ENCODE measurements around the gene BABAM2.

Gene BABAM2

DNA sequence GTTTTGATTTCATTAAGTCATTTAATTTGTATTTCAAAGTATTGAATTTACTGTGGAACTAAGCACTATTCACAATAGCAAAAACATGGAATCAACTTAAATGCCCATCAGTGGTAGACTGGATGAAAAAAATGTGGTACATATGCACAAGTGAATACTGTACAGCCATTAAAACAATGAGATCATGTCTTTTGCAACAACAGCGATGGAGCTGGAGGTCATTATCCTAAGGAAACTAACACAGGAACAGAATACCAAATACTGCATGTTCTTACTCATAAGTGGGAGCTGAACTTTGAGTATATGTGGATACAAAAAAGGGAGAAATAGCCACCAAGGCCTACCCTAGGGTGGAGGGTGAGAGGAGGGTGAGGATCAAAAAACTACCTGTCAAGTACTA, 164.4 kb downstream of the BABAM2 start:
- Histone ChIP-seq H3K9ac (ENCODE audit: low read length) (no peak overlapping the region), H3K4me3 (ENCODE audit: low read length) (no peak overlapping the region), H3K27ac (ENCODE audit: low read depth, low read length) (no peak overlapping the region)

DNA sequence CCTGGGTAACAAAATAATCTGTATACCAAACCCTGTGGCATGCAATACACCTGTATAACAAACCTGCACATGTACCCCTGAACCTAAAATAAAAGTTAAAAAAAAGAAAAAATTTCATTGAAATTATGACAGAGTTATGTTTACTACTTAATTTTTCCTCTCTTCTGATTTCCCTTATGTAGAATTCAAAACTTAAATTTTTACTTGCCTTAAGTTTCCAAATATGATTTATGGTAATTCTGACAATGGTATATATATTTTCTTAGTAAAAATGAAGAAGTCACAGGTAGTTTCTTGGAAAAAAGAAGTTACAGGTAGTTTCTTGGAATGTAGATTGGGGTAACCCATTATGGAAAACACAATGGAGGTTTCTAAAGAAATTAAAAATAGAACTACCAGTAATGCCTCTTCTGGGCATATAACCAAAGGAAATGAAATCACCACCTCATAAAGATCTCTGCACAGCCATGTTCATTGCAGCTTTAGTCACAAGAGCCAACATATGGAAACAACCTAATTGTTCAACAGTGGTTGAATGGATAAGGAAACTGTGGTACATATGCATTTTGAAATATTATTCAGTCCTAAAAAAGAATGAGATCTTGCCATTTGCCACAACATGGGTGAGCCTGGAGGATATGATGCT, 164.9 kb downstream of the BABAM2 start:
- H3K27ac ChIP-seq (ENCODE audit: low read depth, low read length): no peak overlapping the region
- no peaks in the 10 kb centered on the region for H3K36me3 ChIP-seq (ENCODE audit: control insufficient read depth, insufficient read depth, low read length)
- no peak overlapping the region for H3K4me3 ChIP-seq (ENCODE audit: low read length)
- H3K27me3 ChIP-seq (ENCODE audit: control insufficient read depth, insufficient read depth, low read length): no peaks in the 10 kb centered on the region
- peaks cover 3% of the 10 kb centered on the region for H3K4me1 ChIP-seq (ENCODE audit: control insufficient read depth, insufficient read depth, low read length)
- H3K9ac ChIP-seq (ENCODE audit: low read length): no peak overlapping the region

More for the DNA sequence above, 164.4 kb downstream of the BABAM2 start:
- H3K27me3 ChIP-seq (ENCODE audit: control insufficient read depth, insufficient read depth, low read length): no peaks in the 10 kb centered on the region
- no peaks in the 10 kb centered on the region for H3K36me3 ChIP-seq (ENCODE audit: control insufficient read depth, insufficient read depth, low read length)
- peaks cover 3% of the 10 kb centered on the region for H3K4me1 ChIP-seq (ENCODE audit: control insufficient read depth, insufficient read depth, low read length)

DNA sequence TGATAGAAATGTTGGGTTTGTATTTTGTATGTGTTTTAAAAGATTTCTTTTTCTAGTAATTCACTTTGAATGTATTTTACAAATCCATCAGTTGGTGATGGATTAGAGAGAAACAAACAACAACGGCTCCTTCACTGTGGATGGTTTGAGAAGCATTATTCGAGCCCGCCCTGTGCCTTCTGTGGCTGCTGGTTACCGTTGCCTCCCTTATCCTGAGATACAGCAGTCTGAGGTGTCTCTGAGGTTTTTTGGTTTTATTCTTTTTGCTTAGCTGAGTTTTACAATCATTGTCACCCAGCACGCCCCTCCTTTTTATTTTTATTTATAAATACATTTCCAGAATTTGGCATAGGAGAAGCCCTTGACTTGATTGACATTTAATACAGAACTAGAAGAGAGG, 168.3 kb downstream of the BABAM2 start:
- Histone ChIP-seq H3K36me3 (ENCODE audit: control insufficient read depth, insufficient read depth, low read length) (no peaks in the 10 kb centered on the region), H3K4me3 (ENCODE audit: low read length) (no peak overlapping the region), H3K27ac (ENCODE audit: low read depth, low read length) (no peak overlapping the region), H3K27me3 (ENCODE audit: control insufficient read depth, insufficient read depth, low read length) (no peaks in the 10 kb centered on the region), H3K4me1 (ENCODE audit: control insufficient read depth, insufficient read depth, low read length) (no peaks in the 10 kb centered on the region), H3K9ac (ENCODE audit: low read length) (no peak overlapping the region)

DNA sequence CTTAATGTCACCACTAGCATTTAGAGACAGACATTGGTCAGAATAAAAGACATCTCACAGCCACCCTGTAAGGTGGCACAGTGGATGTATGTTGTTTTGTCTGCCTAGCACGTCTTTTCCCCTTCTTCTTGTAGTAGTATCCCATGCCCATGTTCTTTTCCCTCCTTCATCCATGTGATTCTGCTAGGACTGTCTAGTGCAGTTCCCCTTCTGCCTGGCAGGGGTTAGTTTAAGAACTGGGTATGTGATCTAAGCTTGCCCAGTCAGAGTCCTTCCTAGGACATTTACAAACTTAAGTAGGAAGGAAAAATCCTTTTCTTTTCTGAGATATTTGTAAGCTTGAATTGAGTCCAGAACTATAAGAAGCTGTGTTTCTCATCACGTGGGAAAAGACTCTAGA, 172.3 kb downstream of the BABAM2 start:
- Histone ChIP-seq H3K9ac (ENCODE audit: low read length) (no peak overlapping the region), H3K27ac (ENCODE audit: low read depth, low read length) (no peak overlapping the region), H3K4me3 (ENCODE audit: low read length) (no peak overlapping the region), H3K27me3 (ENCODE audit: control insufficient read depth, insufficient read depth, low read length) (no peaks in the 10 kb centered on the region), H3K36me3 (ENCODE audit: control insufficient read depth, insufficient read depth, low read length) (no peaks in the 10 kb centered on the region), H3K4me1 (ENCODE audit: control insufficient read depth, insufficient read depth, low read length) (no peaks in the 10 kb centered on the region)

DNA sequence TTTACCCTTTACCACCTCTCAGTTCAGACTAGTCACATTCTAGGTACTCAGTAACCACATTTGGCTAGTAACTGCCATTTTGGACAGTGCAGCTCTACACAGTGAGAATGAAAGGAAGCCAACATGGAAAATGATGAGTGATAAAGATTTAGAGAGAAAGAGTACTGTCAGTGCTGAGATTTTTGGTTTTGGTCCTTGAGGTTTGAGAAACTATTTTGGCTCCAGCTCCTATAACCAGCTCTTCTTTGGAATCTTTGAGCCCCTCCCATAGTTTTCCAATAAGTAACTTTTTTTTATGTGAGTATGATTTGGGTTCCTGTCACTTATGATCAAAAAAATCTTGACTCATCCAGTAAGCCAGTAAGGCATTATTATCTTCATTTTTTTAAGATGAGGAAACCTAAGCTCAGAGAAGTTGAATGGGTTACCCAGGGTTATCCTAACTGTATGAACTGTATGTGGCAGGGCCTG, 173.0 kb downstream of the BABAM2 start:
- Histone ChIP-seq H3K27me3 (ENCODE audit: control insufficient read depth, insufficient read depth, low read length) (no peaks in the 10 kb centered on the region), H3K36me3 (ENCODE audit: control insufficient read depth, insufficient read depth, low read length) (no peaks in the 10 kb centered on the region), H3K4me1 (ENCODE audit: control insufficient read depth, insufficient read depth, low read length) (no peaks in the 10 kb centered on the region), H3K4me3 (ENCODE audit: low read length) (no peak overlapping the region), H3K9ac (ENCODE audit: low read length) (no peak overlapping the region), H3K27ac (ENCODE audit: low read depth, low read length) (no peak overlapping the region)

DNA sequence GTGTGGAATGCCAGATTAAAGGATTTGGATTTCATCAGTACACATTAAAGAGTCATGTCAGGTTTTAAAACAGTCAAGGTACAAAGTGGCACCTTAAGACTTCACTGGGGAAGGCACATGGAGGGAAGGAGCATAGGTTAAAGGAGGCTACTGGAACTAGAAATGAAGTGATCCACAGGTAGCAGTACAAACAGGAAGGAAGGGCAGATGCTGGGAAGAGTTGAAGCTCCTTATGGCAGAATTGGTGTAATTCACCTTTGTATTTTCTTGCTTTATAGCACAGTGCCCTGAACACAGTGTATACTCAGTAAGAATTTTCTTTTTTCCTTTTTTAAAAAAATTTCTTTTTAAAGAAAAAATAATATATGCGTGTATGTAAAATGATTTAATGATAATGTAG, 177.1 kb downstream of the BABAM2 start:
- no peak overlapping the region for H3K27ac ChIP-seq (ENCODE audit: low read depth, low read length)
- H3K9ac ChIP-seq (ENCODE audit: low read length): no peak overlapping the region
- no peak overlapping the region for H3K4me3 ChIP-seq (ENCODE audit: low read length)
- H3K27me3 ChIP-seq (ENCODE audit: control insufficient read depth, insufficient read depth, low read length): no peaks in the 10 kb centered on the region
- no peaks in the 10 kb centered on the region for H3K4me1 ChIP-seq (ENCODE audit: control insufficient read depth, insufficient read depth, low read length)
- H3K36me3 ChIP-seq (ENCODE audit: control insufficient read depth, insufficient read depth, low read length): no peaks in the 10 kb centered on the region

DNA sequence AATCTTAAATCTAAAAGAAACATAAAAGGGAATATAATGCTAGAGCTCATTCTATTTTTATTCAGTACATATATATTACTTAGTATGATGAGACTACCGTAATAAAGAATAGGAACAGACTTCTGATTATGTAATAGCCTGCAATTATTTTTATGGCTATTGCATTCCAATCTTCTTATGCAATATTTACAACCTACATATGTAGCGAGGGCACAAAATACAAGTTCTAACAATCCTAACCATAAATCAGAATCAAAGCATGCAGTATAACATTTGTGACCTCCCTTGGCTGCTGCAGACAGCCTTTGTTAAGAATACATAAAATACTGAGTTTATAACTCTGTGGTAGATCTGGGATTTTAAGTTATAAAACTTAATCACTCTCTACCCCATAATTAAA, 177.6 kb downstream of the BABAM2 start:
- Histone ChIP-seq H3K9ac (ENCODE audit: low read length) (no peak overlapping the region), H3K27me3 (ENCODE audit: control insufficient read depth, insufficient read depth, low read length) (no peaks in the 10 kb centered on the region), H3K4me3 (ENCODE audit: low read length) (no peak overlapping the region), H3K36me3 (ENCODE audit: control insufficient read depth, insufficient read depth, low read length) (no peaks in the 10 kb centered on the region), H3K27ac (ENCODE audit: low read depth, low read length) (no peak overlapping the region), H3K4me1 (ENCODE audit: control insufficient read depth, insufficient read depth, low read length) (no peaks in the 10 kb centered on the region)

DNA sequence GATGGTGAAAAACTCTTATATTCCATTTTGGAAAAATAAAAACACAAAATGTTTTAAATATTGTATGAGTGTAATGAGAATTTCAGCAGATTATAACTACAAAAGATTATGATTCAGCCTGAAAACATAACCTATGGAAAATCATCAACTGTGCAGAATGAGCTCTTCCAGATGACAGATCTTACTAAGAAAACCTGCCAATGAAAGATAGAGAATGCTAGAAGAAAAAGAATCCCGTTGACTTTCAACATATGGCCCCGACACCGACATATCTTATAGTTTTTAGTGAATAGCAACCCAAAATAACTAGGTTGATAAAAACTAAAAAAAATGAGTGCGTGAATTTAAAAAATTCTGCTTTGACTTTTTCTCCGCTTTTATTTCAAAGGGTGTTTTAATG, 178.0 kb downstream of the BABAM2 start:
- Histone ChIP-seq H3K4me3 (ENCODE audit: low read length) (no peak overlapping the region), H3K9ac (ENCODE audit: low read length) (no peak overlapping the region), H3K27me3 (ENCODE audit: control insufficient read depth, insufficient read depth, low read length) (no peaks in the 10 kb centered on the region), H3K36me3 (ENCODE audit: control insufficient read depth, insufficient read depth, low read length) (no peaks in the 10 kb centered on the region), H3K27ac (ENCODE audit: low read depth, low read length) (no peak overlapping the region), H3K4me1 (ENCODE audit: control insufficient read depth, insufficient read depth, low read length) (no peaks in the 10 kb centered on the region)

DNA sequence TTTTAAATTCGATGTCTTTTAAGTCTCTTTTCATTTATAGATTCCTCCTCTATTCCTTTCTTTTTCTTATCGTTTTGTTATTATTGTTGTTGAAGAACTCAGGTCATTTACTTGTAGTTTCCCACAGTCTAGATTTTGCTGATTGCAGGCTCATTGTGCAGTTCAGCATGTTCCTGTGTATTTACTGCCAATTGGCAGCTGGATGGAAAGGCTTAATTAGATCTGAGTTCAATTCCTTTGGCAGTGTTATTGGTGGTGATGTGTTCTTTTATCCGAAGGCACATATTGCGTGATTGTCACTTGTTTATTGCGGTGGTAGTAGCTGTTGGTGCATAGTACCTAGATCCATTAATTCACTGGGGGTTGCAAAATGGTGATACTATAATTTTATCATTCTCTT, 180.7 kb downstream of the BABAM2 start:
- Histone ChIP-seq H3K27ac (ENCODE audit: low read depth, low read length) (no peak overlapping the region), H3K4me3 (ENCODE audit: low read length) (no peak overlapping the region), H3K27me3 (ENCODE audit: control insufficient read depth, insufficient read depth, low read length) (no peaks in the 10 kb centered on the region), H3K4me1 (ENCODE audit: control insufficient read depth, insufficient read depth, low read length) (no peaks in the 10 kb centered on the region), H3K9ac (ENCODE audit: low read length) (no peak overlapping the region), H3K36me3 (ENCODE audit: control insufficient read depth, insufficient read depth, low read length) (no peaks in the 10 kb centered on the region)

DNA sequence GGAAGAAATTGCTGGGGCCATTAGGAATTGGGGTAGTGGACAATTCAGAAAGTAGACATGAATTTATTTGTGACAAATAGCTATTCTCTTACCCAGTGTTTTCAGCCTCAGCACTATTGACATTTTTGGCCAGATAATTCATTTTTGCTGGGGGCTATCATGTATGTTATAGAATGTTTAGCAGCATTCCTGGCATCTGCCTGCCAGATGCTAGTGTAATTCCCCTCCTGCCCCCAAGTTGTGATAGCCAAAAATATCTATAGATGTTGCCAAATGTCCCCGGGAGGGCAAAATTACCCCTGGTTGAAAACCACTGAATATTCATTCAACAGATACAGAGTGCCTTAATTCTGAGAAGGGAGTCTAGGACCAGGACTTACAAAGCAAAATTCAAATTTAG, 183.6 kb downstream of the BABAM2 start:
- no peaks in the 10 kb centered on the region for H3K27me3 ChIP-seq (ENCODE audit: control insufficient read depth, insufficient read depth, low read length)
- no peaks in the 10 kb centered on the region for H3K36me3 ChIP-seq (ENCODE audit: control insufficient read depth, insufficient read depth, low read length)
- no peak overlapping the region for H3K27ac ChIP-seq (ENCODE audit: low read depth, low read length)
- H3K4me3 ChIP-seq (ENCODE audit: low read length): no peak overlapping the region
- no peaks in the 10 kb centered on the region for H3K4me1 ChIP-seq (ENCODE audit: control insufficient read depth, insufficient read depth, low read length)
- H3K9ac ChIP-seq (ENCODE audit: low read length): no peak overlapping the region

DNA sequence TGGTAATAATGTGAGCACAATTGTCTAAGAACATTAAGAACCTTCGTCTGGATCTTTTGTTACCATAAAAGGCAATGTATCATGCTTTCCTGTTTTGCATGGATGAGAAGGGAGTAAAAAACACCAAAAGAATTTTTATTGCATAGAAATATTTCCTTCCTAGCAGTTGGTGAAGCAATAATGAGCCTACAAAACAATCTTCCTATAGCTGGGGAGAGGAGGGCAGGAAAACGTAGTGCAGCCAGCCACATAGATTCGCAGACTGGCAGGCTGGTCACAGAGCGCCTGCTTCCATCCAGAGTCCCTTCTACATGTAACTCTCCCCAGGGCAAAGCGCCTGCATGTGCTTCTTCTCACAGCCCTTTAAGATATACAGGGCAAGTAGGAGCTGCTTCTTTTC, 190.4 kb downstream of the BABAM2 start:
- Histone ChIP-seq H3K27ac (ENCODE audit: low read depth, low read length) (peak overlapping the region; percentile 77), H3K36me3 (ENCODE audit: control insufficient read depth, insufficient read depth, low read length) (no peaks in the 10 kb centered on the region), H3K9ac (ENCODE audit: low read length) (no peak overlapping the region), H3K27me3 (ENCODE audit: control insufficient read depth, insufficient read depth, low read length) (no peaks in the 10 kb centered on the region), H3K4me1 (ENCODE audit: control insufficient read depth, insufficient read depth, low read length) (peaks cover 19% of the 10 kb centered on the region), H3K4me3 (ENCODE audit: low read length) (peak overlapping the region; percentile 33)

DNA sequence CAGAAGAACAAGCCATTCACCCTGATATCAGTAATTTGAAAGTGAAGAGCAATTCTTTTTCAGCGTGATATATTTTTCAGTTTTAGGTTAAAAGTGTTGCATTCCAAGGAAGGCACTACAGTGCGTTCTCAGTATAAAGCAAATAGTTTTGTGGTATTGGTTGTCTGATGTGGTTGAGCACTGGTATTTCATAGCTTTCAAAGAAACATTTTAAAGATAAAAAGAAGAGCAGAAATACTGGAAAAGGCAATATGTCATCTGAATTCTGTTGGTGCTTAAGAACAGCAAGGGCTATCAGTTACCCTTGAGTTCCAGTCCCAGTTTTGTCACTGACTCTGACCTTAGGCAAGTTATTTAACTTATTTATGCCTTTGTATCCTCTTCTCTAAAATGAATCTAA, 191.6 kb downstream of the BABAM2 start:
- no peaks in the 10 kb centered on the region for H3K36me3 ChIP-seq (ENCODE audit: control insufficient read depth, insufficient read depth, low read length)
- peaks cover 19% of the 10 kb centered on the region for H3K4me1 ChIP-seq (ENCODE audit: control insufficient read depth, insufficient read depth, low read length)
- no peak overlapping the region for H3K27ac ChIP-seq (ENCODE audit: low read depth, low read length)

DNA sequence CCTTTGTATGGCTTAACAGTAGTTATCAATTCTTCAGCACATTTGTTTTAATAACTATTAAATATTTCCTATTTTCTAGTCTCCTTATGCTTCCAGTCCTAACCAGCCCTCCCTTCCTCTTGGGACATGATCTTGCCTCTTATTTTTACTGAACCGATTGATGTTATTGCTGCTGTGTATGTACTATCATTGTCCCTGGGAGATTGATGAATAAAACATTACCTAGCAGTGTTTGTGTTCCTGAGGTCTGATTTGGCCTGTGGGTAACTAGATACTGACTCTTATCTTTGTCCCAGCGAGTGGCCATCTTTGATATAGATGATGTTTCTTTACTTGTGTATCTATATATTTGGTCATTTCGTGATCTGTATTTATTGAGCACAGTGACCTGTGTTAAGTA, 192.9 kb downstream of the BABAM2 start:
- Histone ChIP-seq H3K9ac (ENCODE audit: low read length) (no peak overlapping the region), H3K27me3 (ENCODE audit: control insufficient read depth, insufficient read depth, low read length) (no peaks in the 10 kb centered on the region), H3K27ac (ENCODE audit: low read depth, low read length) (no peak overlapping the region), H3K4me3 (ENCODE audit: low read length) (no peak overlapping the region), H3K36me3 (ENCODE audit: control insufficient read depth, insufficient read depth, low read length) (no peaks in the 10 kb centered on the region), H3K4me1 (ENCODE audit: control insufficient read depth, insufficient read depth, low read length) (peaks cover 19% of the 10 kb centered on the region)

More for the DNA sequence above, 191.6 kb downstream of the BABAM2 start:
- H3K27me3 ChIP-seq (ENCODE audit: control insufficient read depth, insufficient read depth, low read length): no peaks in the 10 kb centered on the region
- H3K4me3 ChIP-seq (ENCODE audit: low read length): no peak overlapping the region
- no peak overlapping the region for H3K9ac ChIP-seq (ENCODE audit: low read length)
